Erythroblast (primary cell): ENCODE measurements around the gene IFNE.

ENCODE experiments used
- GATA1 ChIP-seq: IDR thresholded peaks from 2 replicates; pipeline ENCODE4 v1.6.1; 2011; ENCODE audit warnings: low read depth, mild to moderate bottlenecking, control low read depth, low read length, moderate library complexity
- POLR2A ChIP-seq: IDR thresholded peaks from 2 replicates; pipeline ENCODE4 v1.6.1; 2011; ENCODE audit warnings: mild to moderate bottlenecking, low read length

- TF ChIP-seq POLR2A, result no peak
- TF ChIP-seq GATA1, result no peak
These were observed 49.3 kb downstream of the IFNE start for GRCh38 chr9:21432672-21433425.
